ENCODE results near the gene TIMP2.

GRCh38 chr17:78959803-78960202 is 34.6 kb upstream of the TIMP2 start:
- TF ChIP-seq CTCF (IDR thresholded peaks at IDR 0.05) = no peak
- no peak for TF ChIP-seq POLR2AphosphoS5 (IDR thresholded peaks at IDR 0.05; ENCODE audit: low read depth, low read length)
- no peak for TF ChIP-seq TCF7L2 (IDR thresholded peaks at IDR 0.05; ENCODE audit: low read depth, low read length)
- no peak for TF ChIP-seq REST (IDR thresholded peaks at IDR 0.05; ENCODE audit: insufficient read depth in 1 of 2, low read depth in 2 of 2, low read length in 1 of 2)
